Measurements from ENCODE around the gene CDCA7L.

DNA sequence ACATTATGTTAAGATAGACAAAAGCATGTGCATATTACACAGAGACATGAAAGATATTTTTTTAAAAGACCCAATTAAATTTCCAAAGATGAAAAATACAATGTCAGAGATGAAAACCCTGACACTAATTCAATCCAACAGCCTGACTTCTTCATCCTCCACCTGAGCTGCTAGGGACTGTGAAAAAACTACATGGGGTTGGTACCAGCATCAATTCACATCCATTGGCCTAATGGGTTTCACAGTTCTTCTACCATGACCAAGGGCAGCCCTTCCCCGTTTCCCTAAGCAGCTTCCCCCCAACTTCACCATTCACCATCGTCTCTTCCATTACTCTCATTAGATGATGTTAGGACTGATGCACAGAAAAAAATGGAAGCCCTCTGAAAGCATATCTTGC is 37.4 kb upstream of the CDCA7L start:
- TF ChIP-seq, protein P1, sequence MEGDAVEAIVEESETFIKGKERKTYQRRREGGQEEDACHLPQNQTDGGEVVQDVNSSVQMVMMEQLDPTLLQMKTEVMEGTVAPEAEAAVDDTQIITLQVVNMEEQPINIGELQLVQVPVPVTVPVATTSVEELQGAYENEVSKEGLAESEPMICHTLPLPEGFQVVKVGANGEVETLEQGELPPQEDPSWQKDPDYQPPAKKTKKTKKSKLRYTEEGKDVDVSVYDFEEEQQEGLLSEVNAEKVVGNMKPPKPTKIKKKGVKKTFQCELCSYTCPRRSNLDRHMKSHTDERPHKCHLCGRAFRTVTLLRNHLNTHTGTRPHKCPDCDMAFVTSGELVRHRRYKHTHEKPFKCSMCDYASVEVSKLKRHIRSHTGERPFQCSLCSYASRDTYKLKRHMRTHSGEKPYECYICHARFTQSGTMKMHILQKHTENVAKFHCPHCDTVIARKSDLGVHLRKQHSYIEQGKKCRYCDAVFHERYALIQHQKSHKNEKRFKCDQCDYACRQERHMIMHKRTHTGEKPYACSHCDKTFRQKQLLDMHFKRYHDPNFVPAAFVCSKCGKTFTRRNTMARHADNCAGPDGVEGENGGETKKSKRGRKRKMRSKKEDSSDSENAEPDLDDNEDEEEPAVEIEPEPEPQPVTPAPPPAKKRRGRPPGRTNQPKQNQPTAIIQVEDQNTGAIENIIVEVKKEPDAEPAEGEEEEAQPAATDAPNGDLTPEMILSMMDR (IDR thresholded peaks at IDR 0.05): no peak
- no peak for TF ChIP-seq POLR2A (IDR thresholded peaks at IDR 0.05)
